K562 (cell line): ENCODE results near the gene MIER2. TPM values are rescaled to one million over a fixed set of nuclear protein-coding genes. Genes with fewer than 3 reads are reported as not detected.
A peak's percentile ranks its signal among the peaks of the same experiment; 100 is the strongest.

Experiments
- ATAC-seq: fragments of 200-7000 bp; cut with Tn5 transposase; 3 replicates; pipeline ENCODE4 v1.9.1; 2020; ENCODE audit warnings: moderate library complexity
- BruUV-seq: library from RNA; stranded (reverse); fragments of 400-500 nt; replicated peaks from 2 replicates; lab custom pipeline; 2021; lab: Mats Ljungman, UMichigan
- CTCF ChIA-PET: fragments of 300-600 bp; formaldehyde crosslinking; extraction: SDS; loops from one replicate; lab custom pipeline; 2021; ENCODE audit warnings: low intra/inter-chr PET ratio; lab: Yijun Ruan, JAX
- POLR2A ChIA-PET: fragments of 300-600, 350-650 bp; sonication (Branson Sonifier 250); formaldehyde crosslinking; extraction: SDS; loops from one replicate; lab custom pipeline; 2021; ENCODE audit warnings: antibody characterized with exemption, inconsistent platforms; lab: Yijun Ruan, JAX
- DNase-seq, 4 experiments: peaks; one replicate each; pipeline versions ENCODE4 v3.0.0 to v3.0.0-alpha.2; 2011 to 2018; ENCODE audit warnings: low spot score in 3 of 4, mixed read lengths in 3 of 4; ENCODE audit errors: extremely low read depth in 1 of 4
- FAIRE-seq: peaks from 2 replicates; lab custom pipeline; 2011; peaks lifted over from hg19 to GRCh38; lab: Jason Lieb, UNC
- H2AFZ ChIP-seq: 2 replicates; pipeline ENCODE4 v1.6.0; 2011; ENCODE audit warnings: low read depth, low read length, control low read depth, inconsistent platforms
- H3K27ac ChIP-seq: fragments of 200-600 bp; 3 replicates; pipeline ENCODE4 v1.8.0; 2011; ENCODE audit warnings: low read depth, mild to moderate bottlenecking, control low read depth, inconsistent platforms, low read length, moderate library complexity, mixed read lengths; ENCODE audit errors: extremely low read depth
- H3K27me3 ChIP-seq, 2 experiments: fragments of 300-600 bp in 1 of 2; 2 replicates in 1 of 2; 3 replicates in 1 of 2; pipeline versions ENCODE4 v1.6.0 to v1.8.0; 2011; ENCODE audit warnings: inconsistent platforms in 2 of 2, low read length in 2 of 2, mild to moderate bottlenecking in 1 of 2, mixed read lengths in 1 of 2, moderate library complexity in 1 of 2; ENCODE audit not compliant: control insufficient read depth in 2 of 2, insufficient read depth in 2 of 2
- H3K36me3 ChIP-seq: fragments of 300-600 bp; 3 replicates; pipeline ENCODE4 v1.8.0; 2011; ENCODE audit warnings: mild to moderate bottlenecking, low read length, inconsistent platforms; ENCODE audit not compliant: control insufficient read depth, insufficient read depth
- H3K4me1 ChIP-seq, 2 experiments: fragments of 200-600 bp in 1 of 2; replicated peaks in 1 of 2; 2 replicates in 1 of 2; 3 replicates in 1 of 2; pipeline versions ENCODE4 v1.5.1 to v1.8.0; 2011; ENCODE audit warnings: inconsistent platforms in 2 of 2, low read length in 2 of 2, mild to moderate bottlenecking in 1 of 2, mixed read lengths in 1 of 2, moderate library complexity in 1 of 2; ENCODE audit not compliant: control insufficient read depth in 2 of 2, insufficient read depth in 2 of 2
- H3K4me2 ChIP-seq: 2 replicates; pipeline ENCODE4 v1.6.1; 2011; ENCODE audit warnings: low read length, control low read depth, inconsistent platforms, mixed read lengths; ENCODE audit not compliant: insufficient read depth
- H3K4me3 ChIP-seq: fragments of 200-600 bp; sonication (generic), shearing (Covaris generic); 2 replicates; pipeline ENCODE4 v1.5.1; 2016; ENCODE audit warnings: control low read depth, inconsistent platforms
- H3K79me2 ChIP-seq: fragments of 200-600 bp; 3 replicates; pipeline ENCODE4 v1.8.0; 2011; ENCODE audit warnings: low read length, inconsistent platforms; ENCODE audit not compliant: control insufficient read depth, insufficient read depth
- H3K9ac ChIP-seq, 2 experiments: 2 replicates each; pipeline versions ENCODE4 v1.6.0 to v1.6.1; 2011; ENCODE audit warnings: low read depth in 2 of 2, low read length in 2 of 2, control low read depth in 1 of 2, inconsistent platforms in 1 of 2, mild to moderate bottlenecking in 1 of 2, mixed read lengths in 1 of 2; ENCODE audit not compliant: insufficient read depth in 1 of 2
- H3K9me1 ChIP-seq: one replicate; pipeline ENCODE4 v1.6.0; 2011; ENCODE audit warnings: inconsistent platforms, mild to moderate bottlenecking, low read length, moderate library complexity; ENCODE audit not compliant: control insufficient read depth, insufficient read depth
- H3K9me3 ChIP-seq: replicated peaks from 2 replicates; pipeline ENCODE4 v1.5.1; 2011; ENCODE audit warnings: low read depth, low read length, inconsistent platforms; ENCODE audit not compliant: control insufficient read depth, insufficient read depth
- H4K20me1 ChIP-seq: replicated peaks from 2 replicates; pipeline ENCODE4 v1.6.1; 2011; ENCODE audit warnings: low read length, inconsistent platforms, mixed read lengths; ENCODE audit not compliant: control insufficient read depth, insufficient read depth
- POLR2B ChIP-seq: fragments of 450-650 bp; IDR thresholded peaks from 2 replicates; pipeline ENCODE4 v1.6.1; 2018; ENCODE audit warnings: low read depth; ENCODE audit not compliant: partially characterized antibody
- ZNF263 ChIP-seq: sonication (generic); formaldehyde crosslinking; IDR thresholded peaks from 2 replicates; pipeline ENCODE4 v1.8.0; 2022; ENCODE audit warnings: mild to moderate bottlenecking, missing genetic modification reagents, borderline replicate concordance
- WGBS: fragments of 100-300 bp; shearing (Covaris generic); methylation state at CpG from one replicate; pipeline ENCODE4 v1.1.6; 2016; ENCODE audit warnings: low coverage, mixed read lengths; ENCODE audit not compliant: insufficient coverage; ENCODE audit errors: missing lambda C conversion rate; 5-methylcytosine and 5-hydroxymethylcytosine counted together
- in situ Hi-C: fragments of 300-500 bp; cut with MboI; formaldehyde crosslinking; loops from 4 replicates; pipeline ENCODE4 v1.15.0; 2018; ENCODE audit warnings: inconsistent platforms, mixed read lengths
- intact Hi-C: fragments of 100-400 bp; cut with micrococcal nuclease; formaldehyde crosslinking; loops from 2 replicates; pipeline ENCODE4 v1.14.2; 2022
- polyA plus RNA-seq, 8 experiments: library from polyadenylated mRNA; depleted of rRNA in 4 of 8; stranded (reverse) in 5 of 8; unstranded in 3 of 8; fragments of >200 nt; fragmentation: Nextera tagmentation in 2 of 8; fragmentation: Illumina TruSeq in 1 of 8; extraction: Ambion mirVana in 2 of 8; extraction: Trizol in 1 of 8; gene quantifications; 2 replicates each; pipeline versions ENCODE4 v1.2.1 to v1.2.3, GENCODE V29; 2011 to 2014; ENCODE audit warnings: inconsistent platforms in 1 of 8, missing spikeins in 1 of 8
- total RNA-seq, 7 experiments: library from RNA; depleted of rRNA in 6 of 7; stranded (reverse); fragments of >200 nt in 6 of 7; fragmentation: Illumina TruSeq in 2 of 7; extraction: Trizol in 2 of 7; gene quantifications; 2 replicates each; pipeline versions ENCODE4 v1.2.1 to v1.2.3, GENCODE V29; 2011 to 2021; ENCODE audit warnings: low replicate concordance in 1 of 7
- TF ChIP-seq, protein P1 (sequence below): fragments of 250-450 bp; sonication (Bioruptor Pico); IDR thresholded peaks from 2 replicates; pipeline ENCODE4 v1.5.1; 2021; ENCODE audit warnings: mild to moderate bottlenecking

Gene MIER2
- total and polyA plus RNA-seq, 9 of the 15 experiments (the other 6 are each of a cell fraction or from before 2014, with no cell fraction given): 0.46 to 34.7 (median 15.6) TPM

DNA sequence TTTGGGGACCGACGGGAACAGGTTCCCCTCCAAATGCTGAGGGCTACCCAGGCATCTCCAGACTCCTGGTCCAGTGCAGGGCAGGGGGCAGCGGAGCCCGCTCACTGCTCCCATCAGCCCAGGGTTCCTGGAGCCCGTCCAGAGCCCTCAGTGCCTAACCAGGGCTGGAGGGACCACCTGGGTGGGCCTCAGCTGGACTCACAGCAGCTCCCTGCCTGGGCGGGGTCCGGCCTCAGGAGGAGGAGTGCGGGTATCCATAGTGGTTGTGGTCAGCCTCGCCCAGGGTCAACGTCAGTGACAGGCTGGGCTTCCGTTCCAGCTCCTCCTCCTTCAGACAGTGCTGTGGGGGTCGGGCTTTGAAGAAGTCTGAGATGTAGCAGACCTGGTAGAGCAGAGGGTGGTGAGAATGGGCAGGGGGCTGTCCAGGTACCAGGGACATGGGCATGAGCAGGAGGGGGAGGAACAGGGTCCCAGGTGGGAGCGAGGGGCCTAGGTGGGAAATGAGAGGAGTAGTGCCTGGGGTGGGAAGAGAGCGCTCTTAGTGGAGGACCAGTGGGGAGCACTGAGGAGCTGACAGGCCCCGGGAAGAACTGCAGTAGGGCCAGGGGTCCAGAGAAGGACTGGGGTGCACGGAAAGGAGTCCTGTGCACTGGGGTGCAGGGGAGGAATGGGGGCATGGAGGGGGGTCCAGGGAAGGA lies 63.3 kb downstream of the MIER2 start:
- ChIA-PET CTCF (no interaction called here), POLR2A (interaction anchor here (1.1 kb wide), 1 partner anchor 20 kb away, joined by 4 read pairs; no protein-coding TSS in a partner anchor)
- TF ChIP-seq ZNF263 (peak; percentile 90), POLR2B (no peak)
- TF ChIP-seq, protein P1, sequence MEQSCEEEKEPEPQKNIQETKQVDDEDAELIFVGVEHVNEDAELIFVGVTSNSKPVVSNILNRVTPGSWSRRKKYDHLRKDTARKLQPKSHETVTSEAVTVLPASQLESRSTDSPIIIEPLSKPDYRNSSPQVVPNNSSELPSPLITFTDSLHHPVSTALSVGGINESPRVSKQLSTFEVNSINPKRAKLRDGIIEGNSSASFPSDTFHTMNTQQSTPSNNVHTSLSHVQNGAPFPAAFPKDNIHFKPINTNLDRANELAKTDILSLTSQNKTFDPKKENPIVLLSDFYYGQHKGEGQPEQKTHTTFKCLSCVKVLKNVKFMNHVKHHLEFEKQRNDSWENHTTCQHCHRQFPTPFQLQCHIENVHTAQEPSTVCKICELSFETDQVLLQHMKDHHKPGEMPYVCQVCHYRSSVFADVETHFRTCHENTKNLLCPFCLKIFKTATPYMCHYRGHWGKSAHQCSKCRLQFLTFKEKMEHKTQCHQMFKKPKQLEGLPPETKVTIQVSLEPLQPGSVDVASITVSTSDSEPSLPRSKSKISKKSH (CRISPR knock-in tag): no peak
- in situ Hi-C loops (no loop called here), intact Hi-C loops (no loop called here)
- Histone ChIP-seq H3K4me3 (no peak overlapping the region), H3K79me2 (no peaks in the 10 kb centered on the region), H3K4me2 (no peak overlapping the region), H4K20me1 (0 out of 2 replicates have a peak, but pooled peaks cover 12% of the 10 kb centered on the region), H3K4me1 (peaks cover 0 to 15% of the 10 kb centered on the region in 2 experiments; a peak in 1 of 5 replicates), H3K9me3 (no peaks in the 10 kb centered on the region), H2AFZ (no peak overlapping the region), H3K9ac (no peak overlapping the region), H3K27me3 (peaks cover 3 to 23% of the 10 kb centered on the region in 2 experiments; a peak in 4 of 5 replicates), H3K36me3 (no peaks in the 10 kb centered on the region), H3K27ac (no peak overlapping the region), H3K9me1 (no peaks in the 10 kb centered on the region)
- WGBS: 57% methylated on average over 11 of the region's 16 CpGs
- ATAC-seq (no peak), DNase-seq (peak in 1 of 4 experiments; percentile 19), FAIRE-seq (no peak)
- BruUV-seq: no TSS peak
